Suprapubic skin (tissue), 4 donors: ENCODE results near the gene PKD2L1. TPM values are rescaled to one million over a fixed set of nuclear protein-coding genes. Genes with fewer than 3 reads are reported as not detected.
A peak's percentile ranks its signal among the peaks of the same experiment; 100 is the strongest.
"Not testable (repeated sequence)": the region's sequence is repeated elsewhere in the genome, so short reads cannot be mapped to it uniquely, and the experiment has no call there.

Experiments
- DNase-seq, 2 donors: peaks; one replicate each; pipeline ENCODE4 v3.0.0-alpha.2; 2019; ENCODE audit warnings: low spot score in 2 of 2
- H3K27ac ChIP-seq: fragments of 200-600 bp; sonication (generic); one replicate; pipeline ENCODE4 v1.5.1; 2019
- H3K27me3 ChIP-seq: fragments of 200-600 bp; sonication (generic); one replicate; pipeline ENCODE4 v1.5.1; 2019
- H3K36me3 ChIP-seq: fragments of 200-600 bp; sonication (generic); one replicate; pipeline ENCODE4 v1.5.1; 2019
- H3K4me1 ChIP-seq: fragments of 200-600 bp; sonication (generic); one replicate; pipeline ENCODE4 v1.5.1; 2019
- H3K4me3 ChIP-seq: fragments of 200-600 bp; sonication (generic); one replicate; pipeline ENCODE4 v1.5.1; 2019; ENCODE audit warnings: mild to moderate bottlenecking
- H3K9me3 ChIP-seq: fragments of 200-600 bp; sonication (generic); one replicate; pipeline ENCODE4 v1.5.1; 2019
- EP300 ChIP-seq: sonication (generic); formaldehyde crosslinking; IDR thresholded peaks from one replicate; pipeline ENCODE4 v1.6.1; 2017; ENCODE audit warnings: antibody characterized with exemption
- POLR2A ChIP-seq, 2 donors: fragments of 450-650 bp; IDR thresholded peaks; one replicate each; pipeline ENCODE4 v1.6.1; 2017; ENCODE audit warnings: antibody characterized with exemption in 2 of 2, mild to moderate bottlenecking in 2 of 2, moderate library complexity in 2 of 2
- POLR2AphosphoS5 ChIP-seq, 3 donors: sonication (generic); formaldehyde crosslinking; IDR thresholded peaks; one replicate each; pipeline ENCODE4 v1.6.1; 2017; ENCODE audit warnings: antibody characterized with exemption in 3 of 3
- WGBS: methylation state at CpG from one replicate; pipeline ENCODE4 v1.1.5; 2018; 5-methylcytosine and 5-hydroxymethylcytosine counted together
- total RNA-seq, 4 donors: library from RNA; depleted of rRNA; stranded (reverse); fragments of >200 nt; gene quantifications; one replicate each; pipeline ENCODE4 v1.1.0, GENCODE V29; 2016
- TF ChIP-seq, protein P1 (sequence below), 2 donors: fragments of 200-600 bp in 1 of 2; fragments of 450-650 bp in 1 of 2; sonication (generic) in 1 of 2; IDR thresholded peaks; one replicate each; pipeline ENCODE4 v1.5.1; 2016 to 2019; ENCODE audit warnings: antibody characterized with exemption in 2 of 2, mild to moderate bottlenecking in 1 of 2, moderate library complexity in 1 of 2

Gene PKD2L1
- total RNA-seq, 4 donors from 2014 or later, result not detected

DNA sequence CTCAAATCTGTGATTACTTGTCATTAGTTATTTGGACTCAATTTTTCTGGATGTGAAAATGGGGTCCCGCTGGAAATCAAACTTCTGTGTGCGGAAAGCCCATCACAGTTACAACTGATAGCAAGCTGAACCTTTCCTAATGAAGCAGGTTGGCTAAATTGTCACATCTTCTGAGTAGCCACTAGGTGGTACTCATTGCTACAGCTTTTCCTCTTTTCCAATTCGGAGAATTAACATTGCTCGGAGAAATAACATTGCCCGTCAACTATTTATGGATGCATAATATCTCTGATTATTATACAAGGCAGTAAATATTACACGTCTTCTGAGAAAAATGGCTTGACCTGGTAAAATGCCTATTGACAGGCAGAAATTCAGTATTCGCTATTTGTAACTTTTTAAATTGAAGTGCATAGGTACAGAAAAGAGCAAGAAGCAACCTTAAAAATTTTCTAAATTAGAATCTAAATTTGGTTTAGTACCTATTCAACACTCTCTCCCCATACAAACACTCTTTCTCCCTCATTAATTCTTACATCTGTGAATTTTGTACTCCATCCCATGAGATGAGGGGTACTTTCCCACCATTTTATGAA is 26.2 kb downstream of the PKD2L1 start:
- 31% methylated on average over 7 of the region's 7 CpGs for WGBS
- H3K4me1 ChIP-seq, result no peaks in the 10 kb centered on the region
- no peaks in the 10 kb centered on the region for H3K36me3 ChIP-seq
- no peak for DNase-seq
- TF ChIP-seq, protein P1, sequence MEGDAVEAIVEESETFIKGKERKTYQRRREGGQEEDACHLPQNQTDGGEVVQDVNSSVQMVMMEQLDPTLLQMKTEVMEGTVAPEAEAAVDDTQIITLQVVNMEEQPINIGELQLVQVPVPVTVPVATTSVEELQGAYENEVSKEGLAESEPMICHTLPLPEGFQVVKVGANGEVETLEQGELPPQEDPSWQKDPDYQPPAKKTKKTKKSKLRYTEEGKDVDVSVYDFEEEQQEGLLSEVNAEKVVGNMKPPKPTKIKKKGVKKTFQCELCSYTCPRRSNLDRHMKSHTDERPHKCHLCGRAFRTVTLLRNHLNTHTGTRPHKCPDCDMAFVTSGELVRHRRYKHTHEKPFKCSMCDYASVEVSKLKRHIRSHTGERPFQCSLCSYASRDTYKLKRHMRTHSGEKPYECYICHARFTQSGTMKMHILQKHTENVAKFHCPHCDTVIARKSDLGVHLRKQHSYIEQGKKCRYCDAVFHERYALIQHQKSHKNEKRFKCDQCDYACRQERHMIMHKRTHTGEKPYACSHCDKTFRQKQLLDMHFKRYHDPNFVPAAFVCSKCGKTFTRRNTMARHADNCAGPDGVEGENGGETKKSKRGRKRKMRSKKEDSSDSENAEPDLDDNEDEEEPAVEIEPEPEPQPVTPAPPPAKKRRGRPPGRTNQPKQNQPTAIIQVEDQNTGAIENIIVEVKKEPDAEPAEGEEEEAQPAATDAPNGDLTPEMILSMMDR (IDR thresholded peaks at IDR 0.05), result peak in 1 of 2 donors; percentile 37
- TF ChIP-seq POLR2AphosphoS5 (IDR thresholded peaks at IDR 0.05), result no peak
- H3K4me3 ChIP-seq, result no peak overlapping the region
- H3K27ac ChIP-seq, result no peak overlapping the region
- no peaks in the 10 kb centered on the region for H3K9me3 ChIP-seq
- peaks cover 36% of the 10 kb centered on the region for H3K27me3 ChIP-seq

DNA sequence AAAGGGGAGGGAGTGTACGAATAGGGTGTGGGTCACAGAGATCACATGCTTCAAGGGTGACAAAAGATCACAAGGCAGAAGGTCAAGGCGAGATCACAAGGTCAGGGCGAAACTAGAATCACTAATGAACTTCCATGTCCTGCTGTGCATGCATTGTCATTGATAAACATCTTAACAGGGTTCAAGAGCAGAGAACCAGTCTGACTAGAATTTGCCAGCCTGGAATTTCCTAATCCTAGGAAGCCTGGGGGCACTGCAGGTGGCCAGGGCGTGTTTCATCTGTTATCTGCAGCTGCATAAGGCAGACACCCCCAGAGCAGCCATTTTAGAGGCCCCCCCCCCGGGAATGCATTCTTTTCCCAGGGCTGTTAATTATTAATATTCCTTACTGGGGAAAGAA is 28.9 kb downstream of the PKD2L1 start:
- not testable (repeated sequence) for H3K4me3 ChIP-seq, H3K27ac ChIP-seq, DNase-seq, H3K9me3 ChIP-seq, H3K36me3 ChIP-seq, H3K4me1 ChIP-seq
- 50% methylated on average over 5 of the region's 5 CpGs for WGBS
- peaks cover 39% of the 10 kb centered on the region for H3K27me3 ChIP-seq

DNA sequence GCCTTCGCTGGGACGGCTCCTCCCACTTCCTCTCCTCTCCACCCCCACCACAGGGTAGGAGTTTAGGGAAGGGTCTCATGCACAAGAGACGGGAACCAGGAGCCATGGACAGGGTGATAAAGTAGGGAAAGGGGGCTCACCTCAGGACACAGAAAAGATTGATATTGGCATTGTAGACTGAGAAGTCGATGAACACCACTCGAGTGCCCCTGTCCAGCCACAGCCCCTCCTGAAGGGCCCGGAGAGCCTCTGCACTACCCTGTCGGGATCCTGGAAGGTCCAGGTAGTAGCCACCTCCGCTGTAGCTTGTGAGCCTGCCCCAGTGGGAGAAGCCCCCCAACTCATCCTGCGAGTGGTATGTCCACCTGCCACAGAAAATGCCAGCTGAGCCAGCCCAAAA is 32.8 kb downstream of the PKD2L1 start:
- no peak for DNase-seq
- no peaks in the 10 kb centered on the region for H3K4me1 ChIP-seq
- peaks cover 38% of the 10 kb centered on the region for H3K27me3 ChIP-seq
- TF ChIP-seq EP300 (no peak), POLR2A (IDR thresholded peaks at IDR 0.05) (no peak), POLR2AphosphoS5 (IDR thresholded peaks at IDR 0.05) (no peak)
- TF ChIP-seq, protein P1 (IDR thresholded peaks at IDR 0.05), result no peak
- H3K9me3 ChIP-seq, result no peaks in the 10 kb centered on the region
- H3K27ac ChIP-seq, result no peak overlapping the region
- H3K4me3 ChIP-seq, result no peak overlapping the region
- no peaks in the 10 kb centered on the region for H3K36me3 ChIP-seq
- WGBS, result 75% methylated on average over 8 of the region's 9 CpGs

DNA sequence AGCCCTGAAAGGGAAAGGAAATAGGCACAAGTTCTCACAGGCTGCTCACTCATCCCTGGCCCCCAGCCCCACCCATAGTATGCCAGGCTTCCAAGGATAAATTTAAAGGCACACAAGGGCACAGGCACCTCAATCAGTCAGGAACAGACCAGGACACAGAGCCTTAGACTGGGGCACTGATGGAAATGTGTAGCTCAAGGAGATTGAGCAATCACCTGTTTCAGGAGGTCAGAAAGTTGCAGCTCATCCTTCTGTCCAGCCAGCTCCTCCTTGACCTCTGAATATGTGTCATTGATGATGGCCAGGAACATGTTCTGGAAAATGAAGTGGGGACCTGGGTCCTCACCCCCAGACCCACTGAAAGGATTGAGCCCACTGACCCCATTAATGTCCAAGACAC is 37.0 kb downstream of the PKD2L1 start:
- no peak for DNase-seq
- Histone ChIP-seq H3K27ac (no peak overlapping the region), H3K27me3 (peaks cover 32% of the 10 kb centered on the region), H3K36me3 (no peaks in the 10 kb centered on the region), H3K4me1 (no peaks in the 10 kb centered on the region), H3K4me3 (no peak overlapping the region), H3K9me3 (no peaks in the 10 kb centered on the region)
- TF ChIP-seq, protein P1 (IDR thresholded peaks at IDR 0.05), result no peak
- TF ChIP-seq POLR2AphosphoS5 (IDR thresholded peaks at IDR 0.05) (no peak), POLR2A (IDR thresholded peaks at IDR 0.05) (no peak), EP300 (no peak)

DNA sequence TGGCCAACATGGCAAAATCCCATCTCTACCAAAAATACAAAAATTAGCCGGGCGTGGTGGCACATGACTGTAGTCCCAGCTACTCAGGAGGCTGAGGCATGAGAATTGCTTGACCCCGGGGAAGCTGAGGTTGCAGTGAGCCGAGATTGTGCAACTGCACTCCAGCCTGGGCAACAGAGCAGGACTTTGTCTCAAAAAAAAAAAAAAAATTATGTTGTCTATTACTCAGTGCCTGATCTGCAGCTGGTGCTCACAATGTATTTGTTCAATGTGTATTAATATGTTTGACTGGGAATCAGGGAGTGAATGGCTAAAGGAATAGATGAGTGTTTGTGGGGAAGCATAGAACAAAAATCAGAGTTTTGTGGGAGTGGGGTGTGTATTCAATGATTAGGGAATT is 37.7 kb downstream of the PKD2L1 start:
- H3K4me3 ChIP-seq, DNase-seq, H3K4me1 ChIP-seq, H3K27ac ChIP-seq, H3K36me3 ChIP-seq, H3K9me3 ChIP-seq: not testable (repeated sequence)
- peaks cover 31% of the 10 kb centered on the region for H3K27me3 ChIP-seq
- WGBS, result 69% methylated on average over 4 of the region's 4 CpGs

DNA sequence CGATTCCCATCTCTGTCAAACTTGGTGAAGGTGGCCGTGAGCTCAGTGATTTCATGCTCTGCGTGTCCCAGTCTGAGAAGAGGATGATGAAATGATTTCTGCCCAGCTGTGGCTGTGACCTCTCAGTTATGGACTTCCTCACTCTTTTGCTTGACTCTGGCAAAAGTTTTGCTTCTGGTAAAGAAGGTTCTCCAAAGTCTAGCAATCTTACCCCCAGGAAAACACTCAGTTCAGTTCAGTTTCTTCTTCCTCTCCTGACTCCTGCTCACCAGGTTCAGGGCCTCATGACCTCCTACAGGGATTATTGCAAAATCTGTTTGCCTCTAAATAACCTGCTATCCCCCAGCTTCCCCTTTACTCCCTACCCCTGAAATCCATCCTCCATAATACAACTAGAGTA is 38.7 kb downstream of the PKD2L1 start:
- TF ChIP-seq, protein P1 (IDR thresholded peaks at IDR 0.05), result no peak
- H3K27ac ChIP-seq, result no peak overlapping the region

More for the DNA sequence above, 38.7 kb downstream of the PKD2L1 start:
- DNase-seq, result no peak
- no peaks in the 10 kb centered on the region for H3K36me3 ChIP-seq
- no peaks in the 10 kb centered on the region for H3K9me3 ChIP-seq
- peaks cover 21% of the 10 kb centered on the region for H3K27me3 ChIP-seq
- H3K4me3 ChIP-seq, result no peak overlapping the region
- 70% methylated on average over 3 of the region's 3 CpGs for WGBS
- peaks cover 6% of the 10 kb centered on the region for H3K4me1 ChIP-seq
